ENCODE results near the gene UBAP2. TPM values are rescaled to one million over a fixed set of nuclear protein-coding genes. Genes with fewer than 3 reads are reported as not detected.
"Not testable (repeated sequence)": the region's sequence is repeated elsewhere in the genome, so short reads cannot be mapped to it uniquely, and the experiment has no call there.

Gene UBAP2
- total RNA-seq, 2 experiments from 2014 or later = 28.6 to 32.8 TPM

GRCh38 chr9:34010979-34011378 lies 37.7 kb downstream of the UBAP2 start:
- intact Hi-C loops (cut with micrococcal nuclease) = loop anchor here (1.0 kb wide), 1 partner anchor 63 kb away; no protein-coding TSS in a partner anchor
- CTCF ChIA-PET = interaction anchor here (0.6 to 1.9 kb wide), 2 partner anchors 62 to 176 kb away, joined by 3 to 9 read pairs; no protein-coding TSS in a partner anchor
- H3K4me3 Mint-ChIP-seq = no peak overlapping the region
- H3K4me1 Mint-ChIP-seq (ENCODE audit: low read depth) = no peaks in the 10 kb centered on the region
- no peaks in the 10 kb centered on the region for H3K9me3 Mint-ChIP-seq
- no peak for DNase-seq
- H3K27me3 Mint-ChIP-seq (ENCODE audit: low read depth) = no peaks in the 10 kb centered on the region
- H3K36me3 Mint-ChIP-seq (ENCODE audit: low read depth) = peaks cover 10% of the 10 kb centered on the region
- H3K27ac Mint-ChIP-seq = no peak overlapping the region

GRCh38 chr9:34001951-34002350 lies 46.7 kb downstream of the UBAP2 start:
- H3K27ac Mint-ChIP-seq = no peak overlapping the region
- no peak overlapping the region for H3K4me3 Mint-ChIP-seq
- no peaks in the 10 kb centered on the region for H3K4me1 Mint-ChIP-seq (ENCODE audit: low read depth)
- no peak for DNase-seq
- CTCF ChIA-PET = interaction anchor here (1.3 kb wide), 1 partner anchor 72 kb away, joined by 3 read pairs; no protein-coding TSS in a partner anchor
- peaks cover 14% of the 10 kb centered on the region for H3K36me3 Mint-ChIP-seq (ENCODE audit: low read depth)
- intact Hi-C loops (cut with micrococcal nuclease) = no loop called here
- no peaks in the 10 kb centered on the region for H3K9me3 Mint-ChIP-seq
- H3K27me3 Mint-ChIP-seq (ENCODE audit: low read depth) = no peaks in the 10 kb centered on the region

GRCh38 chr9:34001298-34001697 lies 47.4 kb downstream of the UBAP2 start:
- CTCF ChIA-PET = interaction anchor here (0.6 to 1.3 kb wide), 2 partner anchors 73 to 161 kb away, joined by 3 read pairs; no protein-coding TSS in a partner anchor
- no peaks in the 10 kb centered on the region for H3K27me3 Mint-ChIP-seq (ENCODE audit: low read depth)
- H3K9me3 Mint-ChIP-seq = no peaks in the 10 kb centered on the region
- intact Hi-C loops (cut with micrococcal nuclease) = no loop called here
- no peak overlapping the region for H3K27ac Mint-ChIP-seq
- H3K36me3 Mint-ChIP-seq (ENCODE audit: low read depth) = peaks cover 17% of the 10 kb centered on the region
- H3K4me3 Mint-ChIP-seq = no peak overlapping the region
- no peak for DNase-seq
- H3K4me1 Mint-ChIP-seq (ENCODE audit: low read depth) = no peaks in the 10 kb centered on the region

GRCh38 chr9:33995449-33995848 lies 53.2 kb downstream of the UBAP2 start:
- no peaks in the 10 kb centered on the region for H3K4me1 Mint-ChIP-seq (ENCODE audit: low read depth)
- H3K36me3 Mint-ChIP-seq (ENCODE audit: low read depth) = peaks cover 24% of the 10 kb centered on the region
- CTCF ChIA-PET = interaction anchor here (0.6 kb wide), 1 partner anchor 302 kb away, joined by 4 read pairs; no protein-coding TSS in a partner anchor
- intact Hi-C loops (cut with micrococcal nuclease) = no loop called here
- no peak overlapping the region for H3K27ac Mint-ChIP-seq
- H3K4me3 Mint-ChIP-seq = no peak overlapping the region
- no peaks in the 10 kb centered on the region for H3K9me3 Mint-ChIP-seq
- no peak for DNase-seq
- no peaks in the 10 kb centered on the region for H3K27me3 Mint-ChIP-seq (ENCODE audit: low read depth)

GRCh38 chr9:33993104-33993503 lies 55.6 kb downstream of the UBAP2 start:
- DNase-seq = no peak
- CTCF ChIA-PET = no interaction called here
- no peaks in the 10 kb centered on the region for H3K27me3 Mint-ChIP-seq (ENCODE audit: low read depth)
- no peaks in the 10 kb centered on the region for H3K9me3 Mint-ChIP-seq
- H3K4me3 Mint-ChIP-seq = no peak overlapping the region
- H3K4me1 Mint-ChIP-seq (ENCODE audit: low read depth) = peaks cover 14% of the 10 kb centered on the region
- no peak overlapping the region for H3K27ac Mint-ChIP-seq
- intact Hi-C loops (cut with micrococcal nuclease) = no loop called here
- peaks cover 22% of the 10 kb centered on the region for H3K36me3 Mint-ChIP-seq (ENCODE audit: low read depth)

GRCh38 chr9:33992632-33993031 lies 56.1 kb downstream of the UBAP2 start:
- Mint-ChIP-seq H3K4me1 (ENCODE audit: low read depth) (peaks cover 14% of the 10 kb centered on the region), H3K36me3 (ENCODE audit: low read depth) (peaks cover 22% of the 10 kb centered on the region)
- CTCF ChIA-PET = no interaction called here

GRCh38 chr9:33988219-33988890 lies 60.3 kb downstream of the UBAP2 start:
- Mint-ChIP-seq H3K36me3 (ENCODE audit: low read depth) (peaks cover 22% of the 10 kb centered on the region), H3K27ac (peak overlapping the region; percentile 15), H3K27me3 (ENCODE audit: low read depth) (no peaks in the 10 kb centered on the region), H3K4me3 (no peak overlapping the region), H3K4me1 (ENCODE audit: low read depth) (peaks cover 14% of the 10 kb centered on the region), H3K9me3 (no peaks in the 10 kb centered on the region)
- CTCF ChIA-PET = interaction anchor here (0.5 to 0.6 kb wide), 2 partner anchors 84 to 174 kb away, joined by 3 to 4 read pairs; no protein-coding TSS in a partner anchor
- peak; percentile 50 for DNase-seq
- intact Hi-C loops (cut with micrococcal nuclease) = no loop called here

More at GRCh38 chr9:33992632-33993031, 56.1 kb downstream of the UBAP2 start:
- H3K9me3 Mint-ChIP-seq = no peaks in the 10 kb centered on the region
- no peak for DNase-seq
- no peak overlapping the region for H3K27ac Mint-ChIP-seq
- H3K27me3 Mint-ChIP-seq (ENCODE audit: low read depth) = no peaks in the 10 kb centered on the region
- H3K4me3 Mint-ChIP-seq = no peak overlapping the region
- intact Hi-C loops (cut with micrococcal nuclease) = no loop called here

GRCh38 chr9:33976414-33976813 lies 72.3 kb downstream of the UBAP2 start:
- peaks cover 22% of the 10 kb centered on the region for H3K36me3 Mint-ChIP-seq (ENCODE audit: low read depth)
- DNase-seq = no peak
- no peaks in the 10 kb centered on the region for H3K4me1 Mint-ChIP-seq (ENCODE audit: low read depth)
- H3K27ac Mint-ChIP-seq = no peak overlapping the region
- H3K4me3 Mint-ChIP-seq = no peak overlapping the region
- H3K27me3 Mint-ChIP-seq (ENCODE audit: low read depth) = no peaks in the 10 kb centered on the region
- no peaks in the 10 kb centered on the region for H3K9me3 Mint-ChIP-seq
- CTCF ChIA-PET = no interaction called here
- intact Hi-C loops (cut with micrococcal nuclease) = no loop called here

GRCh38 chr9:33972698-33973097 lies 76.0 kb downstream of the UBAP2 start:
- Mint-ChIP-seq H3K4me1 (ENCODE audit: low read depth) (no peaks in the 10 kb centered on the region), H3K27ac (no peak overlapping the region), H3K36me3 (ENCODE audit: low read depth) (peaks cover 33% of the 10 kb centered on the region), H3K4me3 (no peak overlapping the region), H3K9me3 (no peaks in the 10 kb centered on the region), H3K27me3 (ENCODE audit: low read depth) (no peaks in the 10 kb centered on the region)
- no peak for DNase-seq
- CTCF ChIA-PET = no interaction called here
- intact Hi-C loops (cut with micrococcal nuclease) = no loop called here

GRCh38 chr9:33964086-33964768 lies 84.5 kb downstream of the UBAP2 start:
- no peaks in the 10 kb centered on the region for H3K9me3 Mint-ChIP-seq
- no peak for DNase-seq
- CTCF ChIA-PET = interaction anchor here (1.4 kb wide), 1 partner anchor 106 kb away, joined by 3 read pairs; no protein-coding TSS in a partner anchor

GRCh38 chr9:33962468-33962867 lies 86.2 kb downstream of the UBAP2 start:
- intact Hi-C loops (cut with micrococcal nuclease); DNase-seq; CTCF ChIA-PET; H3K27ac Mint-ChIP-seq; H3K4me1 Mint-ChIP-seq (ENCODE audit: low read depth); H3K27me3 Mint-ChIP-seq (ENCODE audit: low read depth); H3K9me3 Mint-ChIP-seq; H3K4me3 Mint-ChIP-seq: not testable (repeated sequence)
- peaks cover 17% of the 10 kb centered on the region for H3K36me3 Mint-ChIP-seq (ENCODE audit: low read depth)

More at GRCh38 chr9:33964086-33964768, 84.5 kb downstream of the UBAP2 start:
- Mint-ChIP-seq H3K36me3 (ENCODE audit: low read depth) (peaks cover 20% of the 10 kb centered on the region), H3K4me3 (no peak overlapping the region), H3K27me3 (ENCODE audit: low read depth) (no peaks in the 10 kb centered on the region), H3K4me1 (ENCODE audit: low read depth) (peaks cover 5% of the 10 kb centered on the region), H3K27ac (no peak overlapping the region)
- intact Hi-C loops (cut with micrococcal nuclease) = no loop called here

GRCh38 chr9:33959725-33960124 lies 89.0 kb downstream of the UBAP2 start:
- CTCF ChIA-PET = no interaction called here
- H3K4me1 Mint-ChIP-seq (ENCODE audit: low read depth) = peaks cover 5% of the 10 kb centered on the region
- H3K9me3 Mint-ChIP-seq = no peaks in the 10 kb centered on the region
- no peak overlapping the region for H3K27ac Mint-ChIP-seq
- H3K27me3 Mint-ChIP-seq (ENCODE audit: low read depth) = no peaks in the 10 kb centered on the region
- H3K36me3 Mint-ChIP-seq (ENCODE audit: low read depth) = peaks cover 19% of the 10 kb centered on the region
- intact Hi-C loops (cut with micrococcal nuclease) = no loop called here
- no peak overlapping the region for H3K4me3 Mint-ChIP-seq
- DNase-seq = no peak
